ENCODE data around the gene LOXL1. TPM values are rescaled to one million over a fixed set of nuclear protein-coding genes. Genes with fewer than 3 reads are reported as not detected.

LOXL1 gene
- total RNA-seq, 1 donor from 2014 or later: 25.1 TPM

- Mint-ChIP-seq H3K27ac (no peak overlapping the region), H3K36me3 (peaks cover 4% of the 10 kb centered on the region), H3K4me1 (ENCODE audit: unreplicated experiment) (peaks cover 21% of the 10 kb centered on the region), H3K27me3 (no peaks in the 10 kb centered on the region), H3K4me3 (peak overlapping the region; percentile 95), H3K9me3 (no peaks in the 10 kb centered on the region)
- no peak for TF ChIP-seq CTCF (conservative IDR thresholded peaks at IDR 0.05)
- no peak for DNase-seq (ENCODE audit: extremely low spot score, unreplicated experiment)
Observed at GRCh38 chr15:73996267-73996666, 70.0 kb downstream of the LOXL1 start.

GRCh38 chr15:73996939-73997338 lies 70.7 kb downstream of the LOXL1 start:
- no peak overlapping the region for H3K27ac Mint-ChIP-seq
- DNase-seq (ENCODE audit: extremely low spot score, unreplicated experiment): no peak
- no peaks in the 10 kb centered on the region for H3K9me3 Mint-ChIP-seq
- H3K4me1 Mint-ChIP-seq (ENCODE audit: unreplicated experiment): peaks cover 21% of the 10 kb centered on the region
- H3K36me3 Mint-ChIP-seq: peaks cover 4% of the 10 kb centered on the region
- H3K27me3 Mint-ChIP-seq: no peaks in the 10 kb centered on the region
- TF ChIP-seq CTCF (conservative IDR thresholded peaks at IDR 0.05): no peak
- H3K4me3 Mint-ChIP-seq: peak overlapping the region; percentile 20

- H3K9me3 Mint-ChIP-seq: no peaks in the 10 kb centered on the region
- peaks cover 4% of the 10 kb centered on the region for H3K36me3 Mint-ChIP-seq
- no peak overlapping the region for H3K27ac Mint-ChIP-seq
- H3K4me3 Mint-ChIP-seq: no peak overlapping the region
- peaks cover 15% of the 10 kb centered on the region for H3K4me1 Mint-ChIP-seq (ENCODE audit: unreplicated experiment)
- no peaks in the 10 kb centered on the region for H3K27me3 Mint-ChIP-seq
- TF ChIP-seq CTCF (conservative IDR thresholded peaks at IDR 0.05): no peak
- DNase-seq (ENCODE audit: extremely low spot score, unreplicated experiment): no peak
Observed at GRCh38 chr15:73997986-73998385, 71.7 kb downstream of the LOXL1 start.

Other genes starting within 250 kb of the LOXL1 start
- 104 and 133 TPM in 2 replicates for gene CD276, start 242.1 kb upstream of the LOXL1 start, total RNA-seq (ENCODE audit: low replicate concordance)
- gene INSYN1, start 173.1 kb upstream of the LOXL1 start, total RNA-seq (ENCODE audit: low replicate concordance): 5.8 and 6.4 TPM in 2 replicates
- not detected in 2 replicates for gene TBC1D21, start 52.9 kb upstream of the LOXL1 start, total RNA-seq (ENCODE audit: low replicate concordance)
- 10.4 and 10.8 TPM in 2 replicates for gene STOML1, start 65.8 kb downstream of the LOXL1 start, total RNA-seq (ENCODE audit: low replicate concordance)
- gene PML, start 68.3 kb downstream of the LOXL1 start, total RNA-seq (ENCODE audit: low replicate concordance): 28.7 and 29.8 TPM in 2 replicates
- gene GOLGA6A, start 156.1 kb downstream of the LOXL1 start, total RNA-seq (ENCODE audit: low replicate concordance): not detected in 2 replicates
- gene ISLR2, start 204.1 kb downstream of the LOXL1 start, total RNA-seq (ENCODE audit: low replicate concordance): 0.59 and 16.9 TPM in 2 replicates
- gene ISLR, start 247.2 kb downstream of the LOXL1 start, total RNA-seq (ENCODE audit: low replicate concordance): 0.24 and 41.6 TPM in 2 replicates